Activated naive CD4-positive, alpha-beta T cell treated with anti-CD3 and anti-CD28 coated beads for 36 hours (primary cell): ENCODE measurements around the gene NCOA5. TPM values are rescaled to one million over a fixed set of nuclear protein-coding genes. Genes with fewer than 3 reads are reported as not detected.
"Not testable (repeated sequence)": the region's sequence is repeated elsewhere in the genome, so short reads cannot be mapped to it uniquely, and the experiment has no call there.

Source experiments
- CTCF ChIA-PET: fragments of 350-600 bp; sonication (Branson Sonifier 250); formaldehyde crosslinking; loops from one replicate; lab custom pipeline; 2021; ENCODE audit warnings: antibody characterized with exemption; lab: Charles Lee
- DNase-seq: peaks from one replicate; pipeline ENCODE4 v3.0.0-alpha.2; 2020
- H3K27ac Mint-ChIP-seq: one replicate; pipeline ENCODE4 v1.8.0; 2021; ENCODE audit warnings: mild to moderate bottlenecking, mixed read lengths
- H3K27me3 Mint-ChIP-seq: one replicate; pipeline ENCODE4 v1.8.0; 2021; ENCODE audit warnings: low read depth, mixed read lengths
- H3K36me3 Mint-ChIP-seq: one replicate; pipeline ENCODE4 v1.8.0; 2021; ENCODE audit warnings: low read depth, mixed read lengths
- H3K4me1 Mint-ChIP-seq: one replicate; pipeline ENCODE4 v1.8.0; 2021; ENCODE audit warnings: low read depth, mixed read lengths
- H3K4me3 Mint-ChIP-seq: one replicate; pipeline ENCODE4 v1.8.0; 2021; ENCODE audit warnings: mild to moderate bottlenecking, moderate library complexity, mixed read lengths
- H3K9me3 Mint-ChIP-seq: one replicate; pipeline ENCODE4 v1.8.0; 2021; ENCODE audit warnings: mixed read lengths
- intact Hi-C: fragments of 100-400 bp; cut with micrococcal nuclease; formaldehyde crosslinking; loops from one replicate; pipeline ENCODE4 v1.15.1; 2023
- total RNA-seq, 2 experiments: library from RNA; stranded (reverse); gene quantifications; one replicate each; pipeline ENCODE4 v1.2.3, GENCODE V29; 2021

NCOA5 gene
- total RNA-seq, 2 experiments from 2014 or later: 4.4 to 5.1 TPM

DNA sequence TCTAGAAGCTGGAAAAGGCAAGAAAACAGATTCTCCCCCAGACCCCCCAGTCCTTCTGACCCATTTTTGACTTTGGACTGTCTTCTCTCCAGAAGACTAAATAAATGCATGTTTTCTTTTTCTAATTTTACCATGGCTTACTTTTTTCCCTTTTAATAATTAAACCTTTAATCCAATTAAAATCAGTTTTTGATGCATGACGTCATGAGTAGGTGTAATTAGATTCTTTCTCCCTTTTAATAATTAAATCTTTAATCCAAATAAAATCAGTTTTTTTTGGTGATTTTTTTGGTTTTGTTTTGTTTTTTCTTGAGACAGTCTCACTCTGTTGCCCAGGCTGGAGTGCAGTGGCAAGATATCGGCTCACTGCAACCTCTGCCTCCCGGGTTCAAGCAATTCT lies 13.2 kb upstream of the NCOA5 start:
- CTCF ChIA-PET: interaction anchor here (0.7 kb wide), 1 partner anchor 304 kb away, joined by 3 read pairs; no protein-coding TSS in a partner anchor
- intact Hi-C loops: no loop called here
- H3K4me1 Mint-ChIP-seq: no peaks in the 10 kb centered on the region
- H3K27ac Mint-ChIP-seq: no peak overlapping the region
- peaks cover 41% of the 10 kb centered on the region for H3K27me3 Mint-ChIP-seq
- no peaks in the 10 kb centered on the region for H3K36me3 Mint-ChIP-seq
- DNase-seq: no peak
- H3K4me3 Mint-ChIP-seq: no peak overlapping the region
- no peaks in the 10 kb centered on the region for H3K9me3 Mint-ChIP-seq

DNA sequence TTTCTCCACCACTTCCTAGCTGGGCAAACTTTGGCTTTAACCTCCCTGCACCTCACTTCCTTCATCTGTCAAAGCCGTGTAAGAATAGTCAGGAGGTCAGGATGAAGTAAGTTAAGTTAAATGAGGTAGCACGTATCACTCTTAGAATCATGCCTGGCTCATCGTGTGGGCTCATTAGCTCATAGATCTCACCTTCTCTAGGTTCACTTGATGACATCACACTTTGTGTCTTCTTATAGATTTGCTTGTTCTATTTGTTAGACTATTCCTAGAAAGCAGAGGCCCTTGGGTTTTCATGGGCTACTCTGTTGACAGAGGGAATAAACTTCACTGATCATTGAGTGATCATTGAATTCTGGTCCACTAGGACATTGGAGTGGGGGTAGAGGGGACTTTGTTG lies 12.2 kb upstream of the NCOA5 start:
- Mint-ChIP-seq H3K27ac (no peak overlapping the region), H3K4me1 (no peaks in the 10 kb centered on the region), H3K27me3 (peaks cover 39% of the 10 kb centered on the region), H3K9me3 (no peaks in the 10 kb centered on the region), H3K36me3 (no peaks in the 10 kb centered on the region), H3K4me3 (no peak overlapping the region)
- DNase-seq: no peak
- intact Hi-C loops: no loop called here
- CTCF ChIA-PET: interaction anchor here (0.7 kb wide), 2 partner anchors 22 to 303 kb away, joined by 3 read pairs; no protein-coding TSS in a partner anchor

DNA sequence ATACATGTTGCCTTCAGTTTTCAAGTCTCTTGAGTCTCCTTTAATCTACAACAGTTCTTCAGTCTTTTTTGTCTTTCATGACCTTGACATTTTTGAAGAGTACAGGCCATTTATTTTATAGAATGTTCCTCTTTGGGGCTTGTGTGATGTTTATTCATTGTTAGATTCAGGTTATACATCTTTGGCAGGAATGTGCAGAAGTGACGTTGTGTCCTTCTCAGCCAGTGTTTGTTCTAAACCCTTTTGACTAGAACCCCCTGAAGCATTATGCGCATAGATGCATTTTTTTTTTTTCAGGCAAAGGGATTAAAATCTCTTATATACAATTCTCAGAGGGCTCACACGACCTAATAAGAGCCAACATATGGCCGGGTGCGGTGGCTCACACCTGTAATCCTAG lies 11.2 kb upstream of the NCOA5 start:
- H3K36me3 Mint-ChIP-seq: no peaks in the 10 kb centered on the region
- H3K9me3 Mint-ChIP-seq: no peaks in the 10 kb centered on the region
- DNase-seq: no peak
- H3K4me1 Mint-ChIP-seq: no peaks in the 10 kb centered on the region
- no peak overlapping the region for H3K4me3 Mint-ChIP-seq
- CTCF ChIA-PET: no interaction called here
- intact Hi-C loops: no loop called here
- peaks cover 34% of the 10 kb centered on the region for H3K27me3 Mint-ChIP-seq
- no peak overlapping the region for H3K27ac Mint-ChIP-seq

DNA sequence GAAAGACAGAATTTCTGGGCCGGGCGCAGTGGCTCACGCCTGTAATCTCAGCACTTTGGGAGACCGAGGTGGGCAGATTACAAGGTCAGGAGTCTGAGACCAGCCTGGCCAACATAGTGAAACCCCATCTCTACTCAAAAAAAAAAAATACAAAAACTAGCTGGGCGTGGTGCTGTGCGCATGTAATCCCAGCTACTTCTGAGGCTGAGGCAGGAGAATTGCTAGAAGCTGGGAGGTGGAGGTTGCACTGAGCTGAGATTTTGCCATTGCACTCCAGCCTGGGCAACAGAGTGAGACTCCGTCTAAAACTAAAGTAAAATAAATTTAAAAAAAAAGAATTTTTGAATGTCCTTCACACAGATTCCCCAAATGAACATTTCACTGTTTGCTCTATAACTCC lies 10.7 kb upstream of the NCOA5 start:
- DNase-seq, H3K36me3 Mint-ChIP-seq, H3K9me3 Mint-ChIP-seq, H3K4me1 Mint-ChIP-seq, H3K4me3 Mint-ChIP-seq, CTCF ChIA-PET, H3K27ac Mint-ChIP-seq, intact Hi-C loops: not testable (repeated sequence)
- peaks cover 31% of the 10 kb centered on the region for H3K27me3 Mint-ChIP-seq

DNA sequence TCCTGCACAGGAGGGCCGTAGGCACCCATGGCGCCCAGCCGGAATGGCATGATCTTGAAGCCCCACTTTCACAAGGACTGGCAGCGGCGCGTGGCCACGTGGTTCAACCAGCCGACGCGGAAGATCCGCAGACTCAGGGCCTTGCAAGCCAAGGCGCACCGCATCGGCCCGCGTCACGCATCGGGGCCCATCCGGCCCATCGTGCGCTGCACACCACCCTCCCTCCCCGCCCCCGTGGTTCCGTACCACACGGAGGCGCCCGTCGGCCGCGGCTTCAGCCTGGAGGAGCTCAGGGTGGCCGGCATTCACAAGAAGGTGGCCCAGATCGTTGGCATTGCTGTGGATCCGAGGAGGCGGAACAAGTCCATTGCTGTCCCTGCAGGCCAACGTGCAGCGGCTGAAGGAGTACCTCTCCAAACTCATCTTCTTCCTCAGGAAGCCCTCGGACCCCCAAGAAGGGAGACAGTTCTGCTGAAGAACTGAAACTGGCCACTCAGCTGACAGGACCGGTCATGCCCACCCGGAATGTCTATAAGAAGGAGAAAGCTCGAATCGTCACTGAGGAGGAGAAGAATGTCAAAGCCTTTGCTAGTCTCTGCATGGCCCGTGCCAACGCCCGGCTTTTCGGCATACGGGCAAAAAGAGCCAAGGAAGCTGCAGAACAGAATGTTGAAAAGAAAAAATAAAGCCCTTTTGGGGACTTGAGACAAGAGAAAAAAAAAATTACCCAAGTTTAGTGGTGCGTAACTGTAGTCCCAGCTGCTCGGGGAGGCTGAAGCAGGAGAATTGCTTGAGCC lies 9.9 kb upstream of the NCOA5 start:
- no peak overlapping the region for H3K4me3 Mint-ChIP-seq
- H3K27me3 Mint-ChIP-seq: peaks cover 30% of the 10 kb centered on the region

DNA sequence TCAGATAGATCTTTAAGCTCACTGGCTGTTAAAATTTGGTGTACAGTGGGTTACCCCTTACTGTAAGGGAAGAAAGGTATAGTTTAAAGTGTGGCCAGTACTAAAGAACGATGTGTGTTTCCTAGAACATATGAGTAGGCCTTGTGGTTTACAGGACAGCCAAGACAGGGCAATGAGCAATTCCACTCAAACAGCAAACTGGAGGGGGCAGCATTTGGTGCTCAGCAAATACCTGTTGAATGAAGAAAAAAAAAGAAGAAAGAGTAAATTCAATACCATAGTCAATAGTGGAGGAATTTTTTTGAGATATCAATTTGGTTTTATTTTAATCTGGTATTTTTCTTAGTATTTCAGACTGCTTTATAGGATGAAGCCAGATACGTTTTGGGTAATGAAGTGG lies 3.8 kb upstream of the NCOA5 start:
- no peak for DNase-seq
- Mint-ChIP-seq H3K36me3 (no peaks in the 10 kb centered on the region), H3K27ac (no peak overlapping the region), H3K4me3 (no peak overlapping the region), H3K9me3 (no peaks in the 10 kb centered on the region), H3K27me3 (peaks cover 2% of the 10 kb centered on the region), H3K4me1 (peaks cover 10% of the 10 kb centered on the region)
- intact Hi-C loops: no loop called here
- CTCF ChIA-PET: no interaction called here

More for the DNA sequence above, 9.9 kb upstream of the NCOA5 start:
- no peak overlapping the region for H3K27ac Mint-ChIP-seq
- H3K4me1 Mint-ChIP-seq: no peaks in the 10 kb centered on the region
- CTCF ChIA-PET: interaction anchor here (1.2 kb wide), 1 partner anchor 26 kb away, joined by 3 read pairs; no protein-coding TSS in a partner anchor
- no peaks in the 10 kb centered on the region for H3K9me3 Mint-ChIP-seq
- DNase-seq: peak; percentile 16
- H3K36me3 Mint-ChIP-seq: no peaks in the 10 kb centered on the region
- intact Hi-C loops: no loop called here

DNA sequence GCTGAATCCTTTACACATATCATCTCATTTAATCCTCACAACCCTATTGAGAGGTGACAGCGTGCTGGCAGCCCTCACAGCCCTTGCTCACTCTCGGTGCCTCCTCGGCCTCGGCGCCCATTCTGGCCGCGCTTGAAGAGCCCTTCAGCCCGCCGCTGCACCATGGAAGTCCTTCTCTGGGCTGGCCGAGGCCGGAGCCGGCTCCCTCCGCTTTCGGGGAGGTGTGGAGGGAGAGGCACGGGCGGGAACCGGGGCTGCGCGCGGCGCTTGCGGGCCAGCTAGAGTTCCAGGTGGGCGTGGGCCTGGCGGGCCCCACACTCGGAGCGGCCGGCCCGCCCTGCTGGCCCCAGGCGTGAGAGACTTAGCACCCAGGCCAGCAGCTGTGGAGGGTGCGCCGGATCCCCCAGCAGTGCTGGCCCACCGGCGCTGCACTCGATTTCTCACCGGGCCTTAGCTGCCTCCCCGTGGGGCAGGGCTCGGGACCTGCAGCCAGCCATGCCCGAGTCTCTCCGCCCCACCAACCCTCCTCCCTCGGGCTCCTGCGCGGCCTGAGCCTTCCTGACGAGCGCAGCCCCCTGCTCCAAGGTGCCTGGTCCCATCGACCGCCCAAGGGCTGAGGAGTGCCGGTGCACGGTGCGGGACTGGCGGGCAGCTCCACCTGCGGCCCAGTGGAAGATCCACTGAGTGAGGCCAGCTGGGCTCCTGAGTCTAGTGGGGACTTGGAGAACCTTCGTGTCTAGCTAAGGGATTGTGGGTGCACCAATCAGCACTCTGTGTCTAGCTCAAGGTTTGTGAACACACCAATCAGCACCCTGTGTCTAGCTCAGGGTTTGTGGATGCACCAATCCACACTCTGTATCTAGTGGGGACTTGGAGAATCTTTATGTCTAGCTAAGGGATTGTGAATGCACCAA lies 2.1 kb upstream of the NCOA5 start:
- CTCF ChIA-PET, H3K27ac Mint-ChIP-seq, H3K4me3 Mint-ChIP-seq, DNase-seq, H3K27me3 Mint-ChIP-seq, intact Hi-C loops, H3K9me3 Mint-ChIP-seq, H3K36me3 Mint-ChIP-seq: not testable (repeated sequence)
- H3K4me1 Mint-ChIP-seq: peaks cover 26% of the 10 kb centered on the region

DNA sequence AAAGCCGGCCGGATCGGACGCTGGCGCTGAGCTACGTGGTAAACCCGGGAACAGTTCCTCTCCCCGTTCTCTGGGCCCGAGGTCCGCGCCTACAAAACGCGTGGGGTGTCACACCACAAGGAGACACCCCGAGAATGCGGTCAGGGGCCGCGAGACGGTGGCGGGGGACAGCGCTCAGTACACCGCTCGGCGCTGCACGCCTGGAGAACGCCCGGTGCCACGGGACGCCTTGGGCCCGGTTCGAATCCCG lies 670 bp downstream of the NCOA5 start:
- Mint-ChIP-seq H3K36me3 (peaks cover 2% of the 10 kb centered on the region), H3K27ac (peak overlapping the region; percentile 77), H3K9me3 (no peaks in the 10 kb centered on the region), H3K27me3 (no peaks in the 10 kb centered on the region), H3K4me1 (peaks cover 53% of the 10 kb centered on the region), H3K4me3 (peak overlapping the region; percentile 86)
- DNase-seq: peak; percentile 65
- CTCF ChIA-PET: interaction anchor here (0.9 to 2.2 kb wide), 7 partner anchors 9 to 290 kb away, joined by 3 to 9 read pairs (median 4); no protein-coding TSS in a partner anchor
- intact Hi-C loops: loop anchor here (1.0 kb wide), 5 partner anchors 67 to 317 kb away; partner anchors contain the start of gene ELMO2

DNA sequence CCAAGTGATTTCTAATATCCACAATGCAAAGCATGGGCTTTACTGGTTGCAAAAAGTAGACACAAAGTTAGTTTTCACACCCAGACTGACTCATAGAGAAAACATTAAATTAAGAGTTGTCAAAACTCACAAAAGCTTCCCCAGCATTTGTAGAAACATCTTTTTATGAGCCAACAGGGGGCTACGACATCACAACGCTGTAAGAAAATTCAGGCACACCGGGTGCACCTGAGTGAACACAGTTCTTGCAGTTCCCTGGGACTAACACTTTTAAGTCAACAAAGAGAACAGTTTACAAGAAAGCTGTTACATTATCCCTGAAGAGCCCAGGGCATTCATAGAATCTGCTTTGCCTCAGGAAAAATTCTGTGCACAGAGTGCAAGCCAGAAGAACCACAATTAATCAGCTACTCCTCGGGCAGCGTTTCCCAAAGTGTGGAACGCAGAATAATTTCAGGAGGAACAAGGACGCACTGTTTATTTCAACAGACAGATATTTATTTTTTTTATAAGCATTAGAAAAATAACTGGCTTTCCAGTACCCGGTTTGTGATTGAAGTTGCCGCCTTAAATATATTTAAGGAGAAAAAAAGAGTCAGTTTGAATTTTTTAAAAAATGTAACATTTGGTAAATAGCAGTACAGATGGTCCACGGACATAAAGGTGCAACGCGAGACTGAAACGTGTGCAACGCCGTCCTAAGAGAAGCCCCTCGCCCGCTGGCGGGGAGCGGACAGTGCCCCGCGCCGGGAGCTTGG lies 1.2 kb downstream of the NCOA5 start:
- peaks cover 55% of the 10 kb centered on the region for H3K4me1 Mint-ChIP-seq
- H3K36me3 Mint-ChIP-seq: peaks cover 2% of the 10 kb centered on the region
- peak; percentile 23 for DNase-seq
- intact Hi-C loops: loop anchor here (1.0 kb wide), 5 partner anchors 66 to 318 kb away; partner anchors contain the start of gene ELMO2
- H3K27me3 Mint-ChIP-seq: no peaks in the 10 kb centered on the region
- no peaks in the 10 kb centered on the region for H3K9me3 Mint-ChIP-seq
- H3K4me3 Mint-ChIP-seq: peak overlapping the region; percentile 86
- CTCF ChIA-PET: interaction anchor here (0.9 to 2.2 kb wide), 9 partner anchors 9 to 290 kb away, joined by 3 to 9 read pairs (median 4); no protein-coding TSS in a partner anchor
- H3K27ac Mint-ChIP-seq: peak overlapping the region; percentile 61

DNA sequence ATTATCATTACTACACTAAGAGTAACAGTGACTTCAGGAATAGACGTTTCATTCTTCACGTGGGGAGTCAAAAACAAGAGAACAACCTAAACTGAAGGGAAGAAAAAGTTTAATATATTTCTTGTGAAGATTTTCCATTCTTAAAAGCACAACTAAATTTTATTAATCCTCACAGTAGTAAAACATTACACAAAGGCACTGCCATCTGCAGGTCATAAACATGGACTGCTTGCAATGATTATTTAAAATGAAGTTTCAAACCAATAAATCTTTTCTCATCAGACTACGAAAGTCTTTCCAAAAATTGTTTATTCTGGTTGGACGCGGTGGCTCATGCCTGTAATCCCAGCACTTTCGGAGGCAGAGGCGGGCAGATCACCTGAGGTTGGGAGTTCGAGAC lies 2.6 kb downstream of the NCOA5 start:
- Mint-ChIP-seq H3K4me3 (no peak overlapping the region), H3K27ac (no peak overlapping the region), H3K27me3 (no peaks in the 10 kb centered on the region), H3K4me1 (peaks cover 69% of the 10 kb centered on the region), H3K36me3 (peaks cover 2% of the 10 kb centered on the region), H3K9me3 (no peaks in the 10 kb centered on the region)
- no peak for DNase-seq
- intact Hi-C loops: loop anchor here (1.0 kb wide), 1 partner anchor 100 kb away; no protein-coding TSS in a partner anchor
- CTCF ChIA-PET: interaction anchor here (1.4 to 2.2 kb wide), 2 partner anchors 100 to 117 kb away, joined by 3 to 9 read pairs; no protein-coding TSS in a partner anchor

DNA sequence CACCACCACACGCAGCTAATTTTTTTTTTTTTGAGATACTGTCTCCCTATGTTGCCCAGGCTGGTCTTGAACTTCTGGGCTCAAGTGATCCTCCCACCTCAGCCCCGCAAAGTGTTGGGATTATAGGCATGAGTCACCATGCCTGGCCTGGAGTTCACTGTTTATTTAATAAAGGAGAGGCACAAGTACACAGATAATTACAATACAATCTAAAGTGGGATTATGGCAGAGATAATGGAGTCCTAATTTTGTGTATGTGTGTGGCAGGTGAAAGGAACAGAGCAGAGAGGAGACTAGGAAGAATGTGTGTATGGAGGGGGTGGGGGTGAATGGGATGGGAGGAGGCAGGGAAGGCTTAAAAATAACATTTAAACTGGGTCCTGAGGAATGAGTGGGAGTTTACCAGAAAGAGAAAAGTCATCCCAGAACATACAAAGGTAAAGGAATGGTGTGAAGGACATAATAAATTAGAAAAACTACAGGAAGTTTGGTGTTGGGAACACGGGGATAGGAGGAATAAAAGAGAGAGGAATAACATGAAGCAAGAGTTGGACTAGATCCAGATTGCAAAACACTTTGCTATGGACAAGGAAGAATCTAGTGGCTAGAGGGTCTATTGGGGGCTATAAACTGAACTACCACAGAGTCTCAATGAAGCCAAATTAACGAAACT lies 4.4 kb downstream of the NCOA5 start:
- no peak overlapping the region for H3K27ac Mint-ChIP-seq
- CTCF ChIA-PET: interaction anchor here (0.6 to 1.4 kb wide), 6 partner anchors 70 to 718 kb away, joined by 3 to 7 read pairs (median 4); no protein-coding TSS in a partner anchor
- no peaks in the 10 kb centered on the region for H3K27me3 Mint-ChIP-seq
- no peak overlapping the region for H3K4me3 Mint-ChIP-seq
- no peaks in the 10 kb centered on the region for H3K9me3 Mint-ChIP-seq
- no peak for DNase-seq
- peaks cover 2% of the 10 kb centered on the region for H3K36me3 Mint-ChIP-seq
- peaks cover 68% of the 10 kb centered on the region for H3K4me1 Mint-ChIP-seq
- intact Hi-C loops: no loop called here
